ENCODE results near the gene SEC31B.

DNA sequence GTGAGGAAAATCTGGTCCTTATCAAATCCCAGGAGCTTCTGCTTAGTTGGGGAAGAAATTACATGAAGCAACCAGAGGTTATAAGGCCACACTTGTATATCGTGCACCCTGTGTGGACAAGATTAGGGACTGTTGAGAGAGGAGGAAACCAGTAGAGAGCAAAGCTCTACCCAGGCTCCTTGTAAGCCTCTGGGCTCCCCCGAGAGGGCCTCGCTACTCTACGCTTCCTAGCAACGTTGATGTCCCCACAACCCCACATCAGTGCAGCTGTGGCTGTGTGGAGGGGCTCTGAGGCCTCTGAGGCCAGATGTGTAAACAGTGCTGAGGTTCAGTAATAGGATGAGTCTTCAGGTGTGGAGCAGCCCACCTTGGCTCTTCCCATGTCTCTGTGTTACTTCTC lies 32.1 kb upstream of the SEC31B start:
- TF ChIP-seq, protein P1, sequence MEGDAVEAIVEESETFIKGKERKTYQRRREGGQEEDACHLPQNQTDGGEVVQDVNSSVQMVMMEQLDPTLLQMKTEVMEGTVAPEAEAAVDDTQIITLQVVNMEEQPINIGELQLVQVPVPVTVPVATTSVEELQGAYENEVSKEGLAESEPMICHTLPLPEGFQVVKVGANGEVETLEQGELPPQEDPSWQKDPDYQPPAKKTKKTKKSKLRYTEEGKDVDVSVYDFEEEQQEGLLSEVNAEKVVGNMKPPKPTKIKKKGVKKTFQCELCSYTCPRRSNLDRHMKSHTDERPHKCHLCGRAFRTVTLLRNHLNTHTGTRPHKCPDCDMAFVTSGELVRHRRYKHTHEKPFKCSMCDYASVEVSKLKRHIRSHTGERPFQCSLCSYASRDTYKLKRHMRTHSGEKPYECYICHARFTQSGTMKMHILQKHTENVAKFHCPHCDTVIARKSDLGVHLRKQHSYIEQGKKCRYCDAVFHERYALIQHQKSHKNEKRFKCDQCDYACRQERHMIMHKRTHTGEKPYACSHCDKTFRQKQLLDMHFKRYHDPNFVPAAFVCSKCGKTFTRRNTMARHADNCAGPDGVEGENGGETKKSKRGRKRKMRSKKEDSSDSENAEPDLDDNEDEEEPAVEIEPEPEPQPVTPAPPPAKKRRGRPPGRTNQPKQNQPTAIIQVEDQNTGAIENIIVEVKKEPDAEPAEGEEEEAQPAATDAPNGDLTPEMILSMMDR (IDR thresholded peaks at IDR 0.05), result no peak
- no peak for TF ChIP-seq POLR2A (IDR thresholded peaks at IDR 0.05)

All from lower leg skin (tissue), 3 donors.